ENCODE results near the gene ITIH3.

GRCh38 chr3:52801839-52802238 is 7.2 kb downstream of the ITIH3 start:
- TF ChIP-seq YY1 (IDR thresholded peaks at IDR 0.05; ENCODE audit: low read depth) (no peak), GABPA (IDR thresholded peaks at IDR 0.05; ENCODE audit: low read depth) (no peak), CTCF (IDR thresholded peaks at IDR 0.05) (no peak), NFIC (IDR thresholded peaks at IDR 0.05; ENCODE audit: borderline replicate concordance) (no peak), RCOR1 (IDR thresholded peaks at IDR 0.05; ENCODE audit: low read length) (no peak)
- TF ChIP-seq, protein P1, sequence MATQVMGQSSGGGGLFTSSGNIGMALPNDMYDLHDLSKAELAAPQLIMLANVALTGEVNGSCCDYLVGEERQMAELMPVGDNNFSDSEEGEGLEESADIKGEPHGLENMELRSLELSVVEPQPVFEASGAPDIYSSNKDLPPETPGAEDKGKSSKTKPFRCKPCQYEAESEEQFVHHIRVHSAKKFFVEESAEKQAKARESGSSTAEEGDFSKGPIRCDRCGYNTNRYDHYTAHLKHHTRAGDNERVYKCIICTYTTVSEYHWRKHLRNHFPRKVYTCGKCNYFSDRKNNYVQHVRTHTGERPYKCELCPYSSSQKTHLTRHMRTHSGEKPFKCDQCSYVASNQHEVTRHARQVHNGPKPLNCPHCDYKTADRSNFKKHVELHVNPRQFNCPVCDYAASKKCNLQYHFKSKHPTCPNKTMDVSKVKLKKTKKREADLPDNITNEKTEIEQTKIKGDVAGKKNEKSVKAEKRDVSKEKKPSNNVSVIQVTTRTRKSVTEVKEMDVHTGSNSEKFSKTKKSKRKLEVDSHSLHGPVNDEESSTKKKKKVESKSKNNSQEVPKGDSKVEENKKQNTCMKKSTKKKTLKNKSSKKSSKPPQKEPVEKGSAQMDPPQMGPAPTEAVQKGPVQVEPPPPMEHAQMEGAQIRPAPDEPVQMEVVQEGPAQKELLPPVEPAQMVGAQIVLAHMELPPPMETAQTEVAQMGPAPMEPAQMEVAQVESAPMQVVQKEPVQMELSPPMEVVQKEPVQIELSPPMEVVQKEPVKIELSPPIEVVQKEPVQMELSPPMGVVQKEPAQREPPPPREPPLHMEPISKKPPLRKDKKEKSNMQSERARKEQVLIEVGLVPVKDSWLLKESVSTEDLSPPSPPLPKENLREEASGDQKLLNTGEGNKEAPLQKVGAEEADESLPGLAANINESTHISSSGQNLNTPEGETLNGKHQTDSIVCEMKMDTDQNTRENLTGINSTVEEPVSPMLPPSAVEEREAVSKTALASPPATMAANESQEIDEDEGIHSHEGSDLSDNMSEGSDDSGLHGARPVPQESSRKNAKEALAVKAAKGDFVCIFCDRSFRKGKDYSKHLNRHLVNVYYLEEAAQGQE (IDR thresholded peaks at IDR 0.05; ENCODE audit: low read depth, low read length): no peak
